HG03565 (cell line): ENCODE results near the gene RALY.

Experiments
- ATAC-seq: cut with Tn5 transposase; IDR thresholded peaks from one replicate; pipeline ENCODE4 v1.9.1; 2021; ENCODE audit warnings: mild to moderate bottlenecking, moderate library complexity; ENCODE audit not compliant: unreplicated experiment

The RALY gene

GRCh38 chr20:34100576-34100975 lies 106.9 kb downstream of the RALY start:
- no peak for ATAC-seq

- no peak for ATAC-seq
These were observed 108.6 kb downstream of the RALY start for GRCh38 chr20:34102342-34102741.

- ATAC-seq, result no peak
These were observed 110.3 kb downstream of the RALY start for GRCh38 chr20:34104059-34104458.

- no peak for ATAC-seq
These were observed 112.4 kb downstream of the RALY start for GRCh38 chr20:34105978-34106675.

GRCh38 chr20:34108616-34109174 lies 115.0 kb downstream of the RALY start:
- no peak for ATAC-seq

GRCh38 chr20:34109442-34109841 lies 115.7 kb downstream of the RALY start:
- no peak for ATAC-seq

GRCh38 chr20:34110025-34110744 lies 116.5 kb downstream of the RALY start:
- ATAC-seq, result no peak

GRCh38 chr20:34110745-34111641 lies 117.3 kb downstream of the RALY start:
- ATAC-seq, result no peak

GRCh38 chr20:34111702-34112599 lies 118.2 kb downstream of the RALY start, which contains the start of gene EIF2S2:
Gene EIF2S2 (minus strand): TSS chr20:34112243. CDS start chr20:34112110, 133 bp downstream.
- peak; percentile 95 for ATAC-seq

GRCh38 chr20:34112600-34113101 lies 118.9 kb downstream of the RALY start:
- no peak for ATAC-seq

- ATAC-seq, result no peak
These were observed 121.1 kb downstream of the RALY start for GRCh38 chr20:34114809-34115208.

- ATAC-seq, result no peak
These were observed 121.5 kb downstream of the RALY start for GRCh38 chr20:34115232-34115631.

GRCh38 chr20:34120213-34120612 lies 126.5 kb downstream of the RALY start:
- no peak for ATAC-seq

GRCh38 chr20:34122274-34122980 lies 128.7 kb downstream of the RALY start:
- no peak for ATAC-seq

GRCh38 chr20:34123309-34123708 lies 129.6 kb downstream of the RALY start:
- ATAC-seq, result no peak

- peak; percentile 45 for ATAC-seq
These were observed 130.9 kb downstream of the RALY start for GRCh38 chr20:34124469-34125249.

- ATAC-seq, result no peak
These were observed 134.1 kb downstream of the RALY start for GRCh38 chr20:34127792-34128191.

- ATAC-seq, result no peak
These were observed 135.9 kb downstream of the RALY start for GRCh38 chr20:34129518-34130162.
